H9 (cell line): ENCODE measurements around the gene TMEM79. TPM values are rescaled to one million over a fixed set of nuclear protein-coding genes. Genes with fewer than 3 reads are reported as not detected.
A peak's percentile ranks its signal among the peaks of the same experiment; 100 is the strongest.

Source experiments
- DNase-seq: peaks from one replicate; pipeline ENCODE4 v3.0.0-alpha.2; 2017
- H2AFZ ChIP-seq: one replicate; pipeline ENCODE4 v1.6.1; 2013; ENCODE audit warnings: mild to moderate bottlenecking, low read length, control low read depth, moderate library complexity
- H2AK5ac ChIP-seq: 2 replicates; pipeline ENCODE4 v1.6.1; 2013; ENCODE audit warnings: low read length, control low read depth, mixed read lengths; ENCODE audit not compliant: insufficient read length
- H2BK120ac ChIP-seq: one replicate; pipeline ENCODE4 v1.6.1; 2013; ENCODE audit warnings: low read depth, mild to moderate bottlenecking, low read length, control low read depth, inconsistent platforms; ENCODE audit not compliant: poor library complexity, severe bottlenecking
- H2BK12ac ChIP-seq: 2 replicates; pipeline ENCODE4 v1.6.1; 2013; ENCODE audit warnings: low read length, control low read depth, mixed read lengths, low read depth; ENCODE audit not compliant: insufficient read length
- H2BK15ac ChIP-seq: 2 replicates; pipeline ENCODE4 v1.6.1; 2013; ENCODE audit warnings: low read depth, low read length, control low read depth
- H2BK20ac ChIP-seq: one replicate; pipeline ENCODE4 v1.6.1; 2013; ENCODE audit warnings: low read depth, mild to moderate bottlenecking, low read length, control low read depth, inconsistent platforms; ENCODE audit not compliant: poor library complexity, severe bottlenecking
- H2BK5ac ChIP-seq: 2 replicates; pipeline ENCODE4 v1.6.1; 2013; ENCODE audit warnings: low read length, control low read depth, mixed read lengths; ENCODE audit not compliant: insufficient read length
- H3K14ac ChIP-seq: 2 replicates; pipeline ENCODE4 v1.6.1; 2013; ENCODE audit warnings: low read length, control low read depth; ENCODE audit not compliant: insufficient read depth
- H3K18ac ChIP-seq: 2 replicates; pipeline ENCODE4 v1.6.1; 2013; ENCODE audit warnings: low read depth, mild to moderate bottlenecking, mixed read lengths, low read length, control low read depth; ENCODE audit not compliant: insufficient read length
- H3K23ac ChIP-seq: 2 replicates; pipeline ENCODE4 v1.6.1; 2013; ENCODE audit warnings: low read length, control low read depth, mixed read lengths, low read depth; ENCODE audit not compliant: insufficient read length
- H3K23me2 ChIP-seq: 2 replicates; pipeline ENCODE4 v1.6.1; 2013; ENCODE audit warnings: low read depth, mild to moderate bottlenecking, mixed read lengths, low read length, control low read depth; ENCODE audit not compliant: insufficient read length, poor library complexity, severe bottlenecking
- H3K27ac ChIP-seq: 2 replicates; pipeline ENCODE4 v1.5.1; 2013; ENCODE audit warnings: low read length, control low read depth, mixed read lengths, low read depth; ENCODE audit not compliant: insufficient read length
- H3K27me3 ChIP-seq: 2 replicates; pipeline ENCODE4 v1.6.1; 2013; ENCODE audit warnings: low read length, control low read depth, inconsistent platforms; ENCODE audit not compliant: insufficient read depth
- H3K4ac ChIP-seq: 2 replicates; pipeline ENCODE4 v1.6.1; 2013; ENCODE audit warnings: low read depth, mild to moderate bottlenecking, control low read depth, inconsistent platforms, low read length, moderate library complexity
- H3K4me1 ChIP-seq: 2 replicates; pipeline ENCODE4 v1.6.1; 2013; ENCODE audit warnings: low read length, control low read depth, inconsistent platforms; ENCODE audit not compliant: insufficient read depth
- H3K4me2 ChIP-seq: 2 replicates; pipeline ENCODE4 v1.6.1; 2013; ENCODE audit warnings: low read length, control low read depth, mixed read lengths; ENCODE audit not compliant: insufficient read length, insufficient read depth
- H3K56ac ChIP-seq: 2 replicates; pipeline ENCODE4 v1.6.1; 2013; ENCODE audit warnings: low read depth, mild to moderate bottlenecking, mixed read lengths, low read length, control low read depth; ENCODE audit not compliant: insufficient read length
- H3K79me1 ChIP-seq: 2 replicates; pipeline ENCODE4 v1.6.1; 2013; ENCODE audit warnings: low read depth, mild to moderate bottlenecking, moderate library complexity, low read length, control low read depth, inconsistent platforms; ENCODE audit not compliant: insufficient read depth, poor library complexity, severe bottlenecking
- H3K79me2 ChIP-seq: 2 replicates; pipeline ENCODE4 v1.6.1; 2013; ENCODE audit warnings: low read length, control low read depth, inconsistent platforms; ENCODE audit not compliant: insufficient read depth
- H3K9ac ChIP-seq: 2 replicates; pipeline ENCODE4 v1.6.1; 2013; ENCODE audit warnings: low read length, control low read depth, mixed read lengths; ENCODE audit not compliant: insufficient read length; ENCODE audit errors: extremely low read depth
- H3K9me3 ChIP-seq: one replicate; pipeline ENCODE4 v1.6.1; 2013; ENCODE audit warnings: low read depth, low read length, inconsistent platforms; ENCODE audit not compliant: control insufficient read depth
- H3T11ph ChIP-seq: one replicate; pipeline ENCODE4 v1.6.1; 2013; ENCODE audit warnings: mild to moderate bottlenecking, low read length, control low read depth, inconsistent platforms
- H4K20me1 ChIP-seq: one replicate; pipeline ENCODE4 v1.6.1; 2013; ENCODE audit not compliant: control insufficient read depth, insufficient read length, insufficient read depth
- H4K5ac ChIP-seq: 2 replicates; pipeline ENCODE4 v1.6.1; 2013; ENCODE audit warnings: low read depth, mild to moderate bottlenecking, mixed read lengths, low read length, control low read depth; ENCODE audit not compliant: insufficient read length
- H4K8ac ChIP-seq: replicated peaks from 2 replicates; pipeline ENCODE4 v1.6.1; 2013; ENCODE audit warnings: low read length, control low read depth, mixed read lengths, low read depth; ENCODE audit not compliant: insufficient read length
- H4K91ac ChIP-seq: 2 replicates; pipeline ENCODE4 v1.6.1; 2013; ENCODE audit warnings: low read depth, mild to moderate bottlenecking, moderate library complexity, mixed read lengths, low read length, control low read depth; ENCODE audit not compliant: insufficient read length
- H3K27ac Mint-ChIP-seq, 3 experiments: 2 replicates in 2 of 3; 3 replicates in 1 of 3; pipeline ENCODE4 v1.8.0; 2020 to 2021; ENCODE audit warnings: mixed read lengths in 3 of 3, mild to moderate bottlenecking in 1 of 3, moderate library complexity in 1 of 3
- H3K27me3 Mint-ChIP-seq: 2 replicates; pipeline ENCODE4 v1.8.0; 2021; ENCODE audit warnings: low read depth, mild to moderate bottlenecking, moderate library complexity, mixed read lengths
- H3K36me3 Mint-ChIP-seq, 3 experiments: 2 replicates in 2 of 3; 3 replicates in 1 of 3; pipeline ENCODE4 v1.8.0; 2020 to 2021; ENCODE audit warnings: low read depth in 3 of 3, mixed read lengths in 3 of 3; ENCODE audit not compliant: insufficient read depth in 1 of 3
- H3K4me1 Mint-ChIP-seq, 2 experiments: 2 replicates each; pipeline ENCODE4 v1.8.0; 2020; ENCODE audit warnings: mixed read lengths in 2 of 2
- H3K4me3 Mint-ChIP-seq, 2 experiments: 2 replicates in 1 of 2; 3 replicates in 1 of 2; pipeline ENCODE4 v1.8.0; 2020 to 2021; ENCODE audit warnings: mild to moderate bottlenecking in 2 of 2, mixed read lengths in 2 of 2, moderate library complexity in 1 of 2
- H3K9me3 Mint-ChIP-seq, 2 experiments: 2 replicates in 1 of 2; 3 replicates in 1 of 2; pipeline ENCODE4 v1.8.0; 2020; ENCODE audit warnings: mild to moderate bottlenecking in 2 of 2, mixed read lengths in 2 of 2, moderate library complexity in 1 of 2
- WGBS: extraction: QIAGEN DNeasy Blood & Tissue Kit; methylation state at CpG from one replicate; pipeline ENCODE4 v1.1.7; 2013; ENCODE audit warnings: missing lambda C conversion rate, low lambda C conversion rate, mixed read lengths; ENCODE audit not compliant: insufficient read length; ENCODE audit errors: extremely low coverage; 5-methylcytosine and 5-hydroxymethylcytosine counted together
- total RNA-seq: library from RNA; stranded (reverse); gene quantifications from 2 replicates; pipeline ENCODE4 v1.2.1, GENCODE V29; 2021
- TF ChIP-seq, protein P1 (sequence below): fragments of 200-600 bp; sonication (generic); conservative IDR thresholded peaks from 3 replicates; pipeline ENCODE4 v1.8.0; 2021; ENCODE audit warnings: antibody characterized with exemption, mild to moderate bottlenecking

Gene TMEM79
- total RNA-seq, 1 experiment from 2014 or later: 2.6 TPM

DNA sequence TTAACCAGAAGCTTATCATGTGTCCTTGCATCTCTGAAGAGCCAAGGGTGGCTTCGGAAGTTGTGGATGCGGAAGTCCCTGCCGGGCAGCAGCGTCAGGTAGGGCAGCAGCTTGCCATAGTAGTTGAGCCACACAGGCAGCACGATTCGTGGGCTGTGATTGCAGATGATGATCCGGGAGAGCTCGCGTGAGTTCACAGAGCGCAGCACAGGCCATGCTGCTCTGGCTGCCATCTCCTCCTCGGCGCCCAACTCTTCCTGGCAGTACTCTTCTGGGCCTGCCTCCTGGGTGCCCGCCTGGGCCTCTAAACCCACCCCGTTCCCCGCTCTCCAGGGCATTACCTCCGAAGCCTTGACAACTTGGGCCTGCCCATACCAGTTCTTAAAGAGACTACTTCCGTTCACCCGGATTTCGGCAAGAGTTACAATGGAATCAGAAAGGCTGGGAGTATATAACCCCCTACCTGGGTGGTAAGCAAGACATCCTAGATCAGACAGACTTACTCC is 14.8 kb downstream of the TMEM79 start, which contains the start of gene VHLL:
Gene VHLL, minus strand, starts transcription at position 456 of the 506 bp plus-strand sequence. Its CDS starts 118 bp downstream, at position 338.
- no peaks in the 10 kb centered on the region for H3K79me2 ChIP-seq
- no peaks in the 10 kb centered on the region; the same call in 1 of the 2 replicates for H3K4me1 ChIP-seq
- H3K14ac ChIP-seq: no peak within 1 kb of the TSS
- H2BK15ac ChIP-seq: no peak within 1 kb of the TSS
- no peak within 1 kb of the TSS for H3K4ac ChIP-seq
- Mint-ChIP-seq H3K9me3 (no peaks in the 10 kb centered on the region; a peak in 1 of 5 replicates), H3K36me3 (peaks cover 1 to 4% (median 2%) of the 10 kb centered on the region in 3 experiments; a peak in 4 of 7 replicates), H3K4me1 (peaks cover 8 to 11% of the 10 kb centered on the region in 2 experiments), H3K4me3 (no peak within 1 kb of the TSS), H3K27ac (peak within 1 kb of the TSS in 1 of 3 experiments; percentile 91; a peak in 1 of 7 replicates), H3K27me3 (peaks cover 2% of the 10 kb centered on the region)
- no peak within 1 kb of the TSS for H3K9ac ChIP-seq
- no CpG with 5 or more reads among the region's 19 CpGs for WGBS
- H3K27me3 ChIP-seq: no peaks in the 10 kb centered on the region
- no peak within 1 kb of the TSS for H3K27ac ChIP-seq
- H3K18ac ChIP-seq: no peak within 1 kb of the TSS
- H2BK120ac ChIP-seq: no peak within 1 kb of the TSS
- no peaks in the 10 kb centered on the region for H4K20me1 ChIP-seq
- H2AK5ac ChIP-seq: no peak within 1 kb of the TSS
- H3T11ph ChIP-seq: no peak within 1 kb of the TSS
- H3K79me1 ChIP-seq: no peaks in the 10 kb centered on the region
- H3K9me3 ChIP-seq: no peaks in the 10 kb centered on the region
- no peak within 1 kb of the TSS for H2AFZ ChIP-seq
- H2BK12ac ChIP-seq: no peak within 1 kb of the TSS
- no peak within 1 kb of the TSS for H2BK20ac ChIP-seq
- TF ChIP-seq, protein P1, sequence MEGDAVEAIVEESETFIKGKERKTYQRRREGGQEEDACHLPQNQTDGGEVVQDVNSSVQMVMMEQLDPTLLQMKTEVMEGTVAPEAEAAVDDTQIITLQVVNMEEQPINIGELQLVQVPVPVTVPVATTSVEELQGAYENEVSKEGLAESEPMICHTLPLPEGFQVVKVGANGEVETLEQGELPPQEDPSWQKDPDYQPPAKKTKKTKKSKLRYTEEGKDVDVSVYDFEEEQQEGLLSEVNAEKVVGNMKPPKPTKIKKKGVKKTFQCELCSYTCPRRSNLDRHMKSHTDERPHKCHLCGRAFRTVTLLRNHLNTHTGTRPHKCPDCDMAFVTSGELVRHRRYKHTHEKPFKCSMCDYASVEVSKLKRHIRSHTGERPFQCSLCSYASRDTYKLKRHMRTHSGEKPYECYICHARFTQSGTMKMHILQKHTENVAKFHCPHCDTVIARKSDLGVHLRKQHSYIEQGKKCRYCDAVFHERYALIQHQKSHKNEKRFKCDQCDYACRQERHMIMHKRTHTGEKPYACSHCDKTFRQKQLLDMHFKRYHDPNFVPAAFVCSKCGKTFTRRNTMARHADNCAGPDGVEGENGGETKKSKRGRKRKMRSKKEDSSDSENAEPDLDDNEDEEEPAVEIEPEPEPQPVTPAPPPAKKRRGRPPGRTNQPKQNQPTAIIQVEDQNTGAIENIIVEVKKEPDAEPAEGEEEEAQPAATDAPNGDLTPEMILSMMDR: no peak
- no peak within 1 kb of the TSS for H3K4me2 ChIP-seq
- H3K23ac ChIP-seq: no peak within 1 kb of the TSS
- DNase-seq: no peak
- H3K23me2 ChIP-seq: peaks cover 6% of the 10 kb centered on the region
- no peak within 1 kb of the TSS for H4K91ac ChIP-seq
- no peak within 1 kb of the TSS for H2BK5ac ChIP-seq
- H3K56ac ChIP-seq: no peak within 1 kb of the TSS
- no peak within 1 kb of the TSS for H4K5ac ChIP-seq
- H4K8ac ChIP-seq: no peak within 1 kb of the TSS
